ENCODE measurements around the gene GPC2. TPM values are rescaled to one million over a fixed set of nuclear protein-coding genes. Genes with fewer than 3 reads are reported as not detected.
"Not testable (repeated sequence)": the region's sequence is repeated elsewhere in the genome, so short reads cannot be mapped to it uniquely, and the experiment has no call there.

GPC2 gene
- total RNA-seq, 6 experiments from 2014 or later: 0.57 to 1.4 (median 0.86) TPM

GRCh38 chr7:100137851-100138760 is 39.1 kb downstream of the GPC2 start:
- H3K36me3 Mint-ChIP-seq (ENCODE audit: low read depth): no peaks in the 10 kb centered on the region
- H3K9me3 Mint-ChIP-seq: no peaks in the 10 kb centered on the region
- DNase-seq: no peak
- no peak for TF ChIP-seq CTCF (IDR thresholded peaks at IDR 0.05)
- H3K4me3 Mint-ChIP-seq: no peak overlapping the region
- H3K27ac Mint-ChIP-seq: no peak overlapping the region
- peaks cover 4% of the 10 kb centered on the region for H3K27me3 Mint-ChIP-seq (ENCODE audit: insufficient read depth)
- peaks cover 8% of the 10 kb centered on the region for H3K4me1 Mint-ChIP-seq (ENCODE audit: low read depth)

- Mint-ChIP-seq H3K9me3 (no peaks in the 10 kb centered on the region), H3K27me3 (ENCODE audit: insufficient read depth) (no peaks in the 10 kb centered on the region; the same call in 1 of the 2 replicates), H3K4me1 (ENCODE audit: low read depth) (peaks cover 23% of the 10 kb centered on the region), H3K36me3 (ENCODE audit: low read depth) (no peaks in the 10 kb centered on the region), H3K4me3 (0 out of 2 replicates have a peak overlapping the region, but pooled peaks have one; percentile 27), H3K27ac (no peak overlapping the region; the same call in 1 of the 2 replicates)
- peak; percentile 88 for TF ChIP-seq CTCF (IDR thresholded peaks at IDR 0.05)
- peak; percentile 60 for DNase-seq
Measured at GRCh38 chr7:100132697-100133151, 44.5 kb downstream of the GPC2 start.

GRCh38 chr7:100132126-100132525 is 45.1 kb downstream of the GPC2 start:
- no peak overlapping the region for H3K4me3 Mint-ChIP-seq

GRCh38 chr7:100130608-100131453 is 46.4 kb downstream of the GPC2 start:
- peaks cover 6% of the 10 kb centered on the region for H3K27me3 Mint-ChIP-seq (ENCODE audit: insufficient read depth)
- no peaks in the 10 kb centered on the region for H3K9me3 Mint-ChIP-seq
- TF ChIP-seq CTCF (IDR thresholded peaks at IDR 0.05): peak; percentile 90
- peak overlapping the region; percentile 72 for H3K4me3 Mint-ChIP-seq
- no peaks in the 10 kb centered on the region for H3K36me3 Mint-ChIP-seq (ENCODE audit: low read depth)
- peaks cover 23% of the 10 kb centered on the region for H3K4me1 Mint-ChIP-seq (ENCODE audit: low read depth)
- no peak for DNase-seq
- H3K27ac Mint-ChIP-seq: no peak overlapping the region

More at GRCh38 chr7:100132126-100132525, 45.1 kb downstream of the GPC2 start:
- no peak for DNase-seq
- Mint-ChIP-seq H3K9me3 (no peaks in the 10 kb centered on the region), H3K36me3 (ENCODE audit: low read depth) (no peaks in the 10 kb centered on the region), H3K27me3 (ENCODE audit: insufficient read depth) (no peaks in the 10 kb centered on the region; the same call in 1 of the 2 replicates), H3K4me1 (ENCODE audit: low read depth) (peaks cover 23% of the 10 kb centered on the region), H3K27ac (no peak overlapping the region)
- TF ChIP-seq CTCF (IDR thresholded peaks at IDR 0.05): no peak

- not testable (repeated sequence) for H3K27me3 Mint-ChIP-seq (ENCODE audit: insufficient read depth); H3K27ac Mint-ChIP-seq; H3K4me3 Mint-ChIP-seq; DNase-seq; H3K9me3 Mint-ChIP-seq; H3K36me3 Mint-ChIP-seq (ENCODE audit: low read depth)
- peaks cover 23% of the 10 kb centered on the region for H3K4me1 Mint-ChIP-seq (ENCODE audit: low read depth)
Measured at GRCh38 chr7:100130220-100130607, 47.0 kb downstream of the GPC2 start.
